GM18499 (cell line): ENCODE results near the gene S100A6.
"Not testable (repeated sequence)": the region's sequence is repeated elsewhere in the genome, so short reads cannot be mapped to it uniquely, and the experiment has no call there.

Experiments
- ATAC-seq: cut with Tn5 transposase; IDR thresholded peaks from one replicate; pipeline ENCODE4 v1.9.1; 2021; ENCODE audit warnings: moderate number of reproducible peaks; ENCODE audit not compliant: insufficient read depth, unreplicated experiment

Gene S100A6

DNA sequence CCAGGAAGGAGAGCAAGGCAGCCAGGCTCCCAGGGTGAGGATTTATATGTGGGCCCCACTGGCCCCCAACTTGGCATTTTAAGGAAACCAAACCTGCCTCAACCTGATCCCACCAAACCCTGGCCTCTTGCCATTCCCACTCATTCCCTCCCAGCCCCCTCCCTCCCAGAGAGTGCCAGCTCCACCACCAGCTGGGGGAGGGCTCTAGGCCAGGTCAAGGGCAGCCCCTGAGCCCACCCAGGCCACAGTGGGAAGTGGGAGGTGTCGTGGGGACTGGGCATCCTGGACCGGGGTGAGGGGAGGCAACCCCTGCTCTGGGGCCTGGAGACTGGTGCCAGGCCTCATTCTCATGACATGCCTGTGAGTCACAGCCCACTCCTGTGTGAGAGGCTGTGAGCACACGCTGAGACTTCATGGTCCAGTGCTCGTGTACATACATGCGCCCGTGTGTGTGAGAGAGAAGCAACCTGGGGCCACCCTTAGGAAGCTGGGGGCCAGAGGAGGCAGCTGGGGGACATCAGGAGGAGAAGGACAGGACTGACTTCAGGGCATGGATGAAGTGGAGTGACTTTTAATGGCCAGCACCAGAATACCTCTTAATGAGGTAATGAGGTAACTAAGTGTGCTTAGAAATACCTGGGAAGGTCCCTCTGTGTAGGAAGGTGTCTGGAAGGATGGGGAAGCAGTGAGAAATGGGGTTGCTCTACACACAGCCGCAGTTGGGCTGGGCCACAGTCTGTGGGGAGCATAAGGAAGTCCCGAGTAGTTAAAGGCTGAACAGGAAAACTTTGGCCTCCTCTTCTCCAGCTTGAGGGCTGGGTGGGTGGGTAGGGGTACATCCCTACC lies 30.0 kb upstream of the S100A6 start, which contains the start of gene S100A2:
TSS of gene S100A2 (minus strand) at position 316 of the 846 bp plus-strand sequence. CDS start 1,967 bp downstream, outside the sequence.
- ATAC-seq: no peak

DNA sequence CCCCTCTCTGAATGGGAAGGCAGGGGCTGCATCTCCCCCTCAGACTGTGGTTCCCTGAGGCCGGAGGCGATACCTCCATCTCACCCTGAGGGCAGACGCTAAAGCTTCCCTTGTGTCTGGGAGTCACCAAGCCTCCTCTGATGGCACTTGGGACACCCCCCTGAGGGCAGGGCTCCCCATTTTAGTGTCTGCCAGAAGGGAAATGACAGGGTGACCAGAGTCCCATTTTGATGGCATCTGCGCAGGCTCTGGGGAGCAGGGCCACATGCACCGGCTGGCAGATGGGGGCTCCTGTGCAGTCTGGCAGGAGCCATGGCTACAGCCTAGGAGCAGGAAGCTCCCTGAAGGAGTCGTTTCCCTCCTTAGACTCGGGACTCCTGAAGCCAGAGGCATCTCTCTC lies 28.2 kb upstream of the S100A6 start:
- no peak for ATAC-seq

DNA sequence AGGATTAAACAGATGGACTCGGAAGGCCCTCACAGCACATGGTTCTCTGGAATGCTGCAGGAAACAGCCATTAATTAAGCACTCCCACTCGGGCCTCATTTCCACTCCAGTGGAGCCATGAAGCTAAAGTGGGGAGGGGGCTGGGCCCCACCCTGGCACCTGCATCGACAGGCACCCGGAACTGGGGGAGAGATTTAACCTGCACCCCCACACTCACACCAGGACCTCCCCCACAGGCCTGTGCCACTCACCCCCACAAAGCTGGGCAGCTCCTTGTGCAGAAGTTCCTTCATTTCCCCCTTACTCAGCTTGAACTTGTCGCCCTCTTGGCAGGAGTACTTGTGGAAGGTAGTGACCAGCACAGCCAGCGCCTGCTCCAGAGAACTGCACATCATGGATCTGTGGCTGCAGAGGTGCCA lies 27.7 kb upstream of the S100A6 start:
- ATAC-seq: no peak

DNA sequence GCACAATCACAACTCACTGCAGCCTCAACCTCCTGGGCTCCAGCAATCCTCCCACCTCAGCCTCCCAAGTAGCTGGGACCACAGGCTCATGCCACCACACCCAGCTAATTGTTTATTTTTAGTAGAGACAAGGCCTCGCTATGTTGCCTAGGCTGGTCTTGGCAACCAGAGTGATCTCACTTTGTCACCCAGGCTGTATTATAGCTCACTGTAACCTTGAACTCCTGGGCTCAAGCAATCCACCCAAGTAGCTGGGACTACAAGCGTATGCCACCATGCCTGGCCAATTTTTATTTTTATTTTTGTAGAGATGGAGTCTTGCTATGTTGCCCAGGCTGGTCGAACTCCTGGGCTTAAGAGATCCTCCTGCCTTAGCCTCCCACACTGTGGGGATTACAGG lies 26.2 kb upstream of the S100A6 start:
- not testable (repeated sequence) for ATAC-seq

DNA sequence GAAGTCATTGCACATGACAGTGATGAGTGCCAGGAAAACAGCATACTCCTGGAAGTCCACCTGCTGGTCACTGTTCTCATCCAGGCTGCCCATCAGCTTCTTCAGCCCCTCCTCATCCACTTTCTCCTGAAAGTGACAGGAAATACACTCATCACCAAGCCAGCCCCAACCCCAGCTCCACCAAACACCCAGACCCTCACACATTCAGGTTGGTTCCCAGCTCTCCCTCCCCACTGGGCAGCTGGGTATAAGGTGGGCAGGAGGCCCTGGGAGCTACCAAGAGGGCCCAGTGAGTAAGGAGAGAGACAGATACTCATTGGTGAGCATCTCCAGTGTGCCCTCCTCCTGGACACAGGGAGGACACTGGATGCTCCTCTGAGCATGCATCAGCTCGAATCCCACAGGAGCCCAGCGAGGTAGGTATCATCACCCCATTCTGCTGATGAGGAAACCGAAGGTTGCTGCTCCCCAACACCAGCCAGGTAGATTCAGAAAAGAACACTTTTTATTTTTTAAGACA lies 25.7 kb upstream of the S100A6 start:
- no peak for ATAC-seq

DNA sequence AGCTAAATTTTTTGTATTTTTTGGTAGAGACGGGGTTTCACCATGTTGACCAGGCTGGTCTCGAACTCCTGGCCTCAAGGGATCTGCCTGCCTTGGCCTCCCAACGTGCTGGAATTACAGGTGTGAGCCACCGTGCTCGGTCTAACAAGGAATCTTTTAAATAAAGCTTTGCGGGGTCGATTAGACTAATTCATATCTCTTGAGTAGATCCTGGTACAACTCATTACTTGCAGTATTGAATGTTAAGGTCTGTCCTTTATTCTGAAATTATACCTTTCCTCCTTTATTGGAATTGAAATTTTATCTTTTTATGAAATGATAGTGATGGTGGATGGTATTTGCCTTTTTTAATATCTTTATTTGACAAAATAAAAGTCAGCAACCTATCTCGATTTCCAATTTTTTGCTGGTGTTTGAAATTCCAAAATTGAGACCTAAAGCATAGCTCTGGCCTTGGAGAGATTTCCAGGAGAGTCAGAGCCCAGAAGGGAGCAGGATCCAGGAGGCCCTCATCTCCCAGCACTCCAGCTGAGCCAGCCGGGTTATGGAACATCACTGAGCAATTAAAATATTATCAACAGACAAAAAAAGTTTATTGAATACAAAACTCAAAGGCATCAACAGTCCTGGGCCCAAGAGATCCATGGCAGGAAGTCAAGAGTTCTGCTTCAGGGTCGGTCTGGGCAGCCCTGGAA lies 25.1 kb upstream of the S100A6 start:
- ATAC-seq: no peak

DNA sequence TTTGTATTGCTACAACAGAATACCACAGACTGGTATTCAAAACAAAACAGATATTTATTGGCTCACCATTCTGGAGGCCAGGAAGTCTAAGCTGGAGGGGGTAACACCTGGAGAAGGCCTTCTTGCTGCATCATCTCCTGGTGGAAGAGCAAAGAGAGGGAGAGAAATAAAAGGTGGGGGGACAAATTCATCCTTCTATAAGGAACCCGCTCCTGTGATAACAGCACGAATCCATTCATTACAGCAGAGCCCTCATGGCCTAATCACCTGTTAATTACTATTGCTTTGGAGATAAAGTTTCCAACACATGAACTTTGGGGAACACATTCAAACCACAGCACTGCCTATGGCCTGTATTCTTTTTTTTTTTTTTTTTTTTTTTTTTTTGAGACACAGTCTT lies 24.4 kb upstream of the S100A6 start:
- ATAC-seq: no peak

DNA sequence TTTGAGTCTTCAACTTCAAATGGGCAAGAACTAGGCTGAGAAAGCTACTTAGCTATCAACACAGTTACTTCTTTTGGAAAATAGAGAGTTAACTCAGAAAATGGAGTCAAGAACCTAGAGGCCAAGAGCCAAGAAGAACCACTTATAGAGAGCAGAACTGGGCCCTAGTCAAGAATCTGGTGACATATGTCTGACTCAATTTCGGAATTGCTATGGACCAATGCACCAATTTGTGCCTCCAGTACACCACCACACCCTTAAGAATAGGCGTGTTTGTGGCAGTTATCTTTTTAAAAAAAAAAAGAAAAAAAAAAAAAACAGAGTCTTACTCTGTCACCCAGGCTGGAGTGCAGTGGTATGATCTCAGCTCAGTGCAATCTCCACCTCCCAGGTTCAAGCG lies 22.1 kb upstream of the S100A6 start:
- ATAC-seq: no peak

DNA sequence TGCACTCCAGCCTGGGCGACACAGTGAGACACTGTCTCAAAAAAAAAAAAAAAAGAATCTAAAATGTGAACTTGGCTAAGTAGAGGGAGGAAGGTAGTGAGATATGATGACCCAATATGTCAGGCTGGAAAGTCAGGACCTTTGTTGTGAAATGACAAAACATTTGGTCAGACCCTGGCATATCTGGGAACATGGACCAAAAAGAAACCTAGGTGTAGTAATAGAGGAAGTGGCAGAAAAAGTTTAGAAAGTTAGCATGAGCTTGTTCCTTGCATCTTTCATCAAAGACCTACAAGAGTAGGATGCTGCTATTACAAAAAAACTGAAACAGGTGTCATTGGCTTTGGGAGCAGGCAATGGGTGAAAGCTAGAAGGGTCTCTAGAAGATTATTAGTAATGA lies 20.6 kb upstream of the S100A6 start:
- no peak for ATAC-seq

DNA sequence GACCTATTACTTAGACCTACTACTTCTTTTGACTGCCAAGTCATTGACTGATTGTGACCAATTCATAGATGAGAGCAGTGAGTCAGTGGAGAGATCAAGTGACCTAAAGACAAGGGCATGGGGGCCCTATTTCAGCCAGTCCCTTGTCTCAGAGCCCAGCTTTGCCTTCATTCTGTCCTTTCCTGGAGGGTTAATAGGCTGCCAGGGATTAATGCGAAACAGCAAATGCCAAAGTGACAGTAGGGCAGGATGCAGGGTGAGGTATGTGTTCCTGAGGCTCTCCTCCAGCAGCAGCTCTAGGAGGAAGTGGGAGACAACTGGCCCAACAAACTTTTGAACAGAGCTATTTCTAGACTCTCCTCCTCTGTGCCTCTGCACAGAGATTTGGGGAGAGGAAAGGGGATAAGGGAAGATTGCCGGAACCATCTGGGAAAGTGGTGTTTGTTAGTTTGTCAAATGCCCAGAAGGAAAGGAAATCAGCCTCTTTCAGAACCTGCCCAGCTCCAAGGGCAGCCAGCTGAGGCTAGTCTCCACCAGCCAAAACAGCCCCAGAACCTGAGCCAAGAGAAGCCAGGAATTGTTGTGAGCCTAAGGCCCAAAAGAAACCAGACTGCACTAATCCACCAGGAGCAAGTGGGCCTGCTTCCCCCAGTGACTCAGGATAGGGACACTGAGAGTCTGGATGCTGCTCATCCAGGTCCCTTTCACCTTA lies 18.2 kb upstream of the S100A6 start:
- no peak for ATAC-seq

DNA sequence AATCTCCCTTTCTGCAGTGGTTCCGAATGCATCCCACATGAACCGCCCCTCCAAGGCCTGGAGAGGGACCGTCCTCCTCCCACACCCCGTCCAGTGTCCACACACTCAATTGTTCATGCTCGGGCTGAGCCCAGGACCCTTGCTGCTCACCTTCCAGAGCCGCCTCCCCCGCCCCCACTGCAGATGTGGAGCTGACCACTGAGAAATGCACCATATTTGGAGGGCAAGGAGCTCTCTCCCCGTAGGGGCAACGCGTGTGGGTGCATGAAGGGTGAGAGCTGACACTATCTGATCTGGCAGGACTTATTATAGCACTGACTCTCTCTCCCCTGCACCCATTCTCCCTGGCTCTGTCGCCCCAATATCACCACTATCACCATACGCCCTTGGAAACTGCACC lies 17.3 kb upstream of the S100A6 start:
- ATAC-seq: no peak

DNA sequence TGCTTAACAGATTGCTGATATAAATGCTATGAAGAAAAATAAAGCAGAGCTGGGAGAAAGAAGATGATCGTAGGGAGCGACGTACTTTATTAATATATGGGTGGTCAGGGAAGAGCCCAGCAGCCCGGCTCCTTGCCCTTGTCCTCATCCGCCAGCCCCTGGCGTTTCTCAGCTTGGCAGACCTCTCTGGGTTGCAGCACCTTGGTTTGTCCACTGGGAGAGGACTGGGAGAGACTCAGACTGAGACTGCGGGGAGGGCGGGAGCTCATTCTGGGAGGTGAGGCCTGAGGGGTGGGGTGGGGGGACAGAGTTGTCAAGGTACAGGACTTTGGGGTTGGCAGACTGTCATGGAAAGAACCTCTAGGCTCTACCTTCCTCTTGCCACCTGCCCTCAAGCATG lies 16.5 kb upstream of the S100A6 start:
- no peak for ATAC-seq

DNA sequence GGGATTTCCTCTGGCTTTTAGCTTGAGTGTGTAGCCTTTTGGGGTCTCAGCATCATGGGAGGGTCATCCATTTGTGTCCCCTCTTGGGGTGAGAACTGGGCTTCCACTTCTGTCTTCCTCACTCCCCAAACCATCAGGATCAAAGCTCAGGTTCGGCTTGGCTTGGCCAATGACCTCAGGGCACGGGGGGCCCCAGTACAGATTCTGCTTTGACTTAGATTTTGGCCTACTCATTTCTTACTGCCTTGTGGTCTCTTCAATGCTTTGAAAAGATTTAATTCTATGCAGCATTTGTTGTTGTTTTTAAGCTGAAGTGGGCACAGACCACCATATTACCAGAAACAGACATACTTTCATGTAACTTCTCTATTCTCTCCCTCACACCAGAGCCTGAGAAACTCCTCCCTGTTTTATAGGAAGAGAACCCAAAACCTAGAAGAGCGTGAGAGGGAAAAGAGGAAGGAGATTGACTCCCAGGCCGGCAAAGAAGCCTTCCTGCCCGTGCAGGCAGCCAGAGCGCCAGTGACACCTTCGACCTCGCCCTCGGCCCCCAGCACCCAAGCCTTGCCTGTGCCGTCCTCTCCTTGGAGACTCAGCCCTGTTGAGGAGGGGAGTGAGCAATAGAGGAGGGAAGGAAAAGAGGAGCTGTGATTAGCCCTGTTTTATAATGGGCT lies 15.2 kb upstream of the S100A6 start:
- ATAC-seq: no peak

DNA sequence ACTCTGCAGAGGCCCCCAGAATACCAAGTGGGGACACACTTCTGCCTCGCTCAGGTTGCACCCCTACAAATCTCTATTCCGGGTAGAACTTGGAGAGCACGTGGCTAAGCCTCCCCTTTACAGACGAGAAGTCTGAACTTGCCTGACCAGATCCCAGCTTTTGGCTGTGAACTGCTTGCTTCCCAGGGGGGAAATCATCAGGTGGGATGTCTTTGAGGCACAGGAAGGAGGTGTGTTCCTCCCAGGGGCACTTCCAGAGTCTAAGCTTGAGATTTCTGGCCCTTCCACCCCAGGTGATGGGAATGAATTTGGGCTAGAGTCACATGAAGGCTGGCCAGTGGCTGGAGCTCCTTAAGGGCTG lies 14.6 kb upstream of the S100A6 start:
- ATAC-seq: no peak

DNA sequence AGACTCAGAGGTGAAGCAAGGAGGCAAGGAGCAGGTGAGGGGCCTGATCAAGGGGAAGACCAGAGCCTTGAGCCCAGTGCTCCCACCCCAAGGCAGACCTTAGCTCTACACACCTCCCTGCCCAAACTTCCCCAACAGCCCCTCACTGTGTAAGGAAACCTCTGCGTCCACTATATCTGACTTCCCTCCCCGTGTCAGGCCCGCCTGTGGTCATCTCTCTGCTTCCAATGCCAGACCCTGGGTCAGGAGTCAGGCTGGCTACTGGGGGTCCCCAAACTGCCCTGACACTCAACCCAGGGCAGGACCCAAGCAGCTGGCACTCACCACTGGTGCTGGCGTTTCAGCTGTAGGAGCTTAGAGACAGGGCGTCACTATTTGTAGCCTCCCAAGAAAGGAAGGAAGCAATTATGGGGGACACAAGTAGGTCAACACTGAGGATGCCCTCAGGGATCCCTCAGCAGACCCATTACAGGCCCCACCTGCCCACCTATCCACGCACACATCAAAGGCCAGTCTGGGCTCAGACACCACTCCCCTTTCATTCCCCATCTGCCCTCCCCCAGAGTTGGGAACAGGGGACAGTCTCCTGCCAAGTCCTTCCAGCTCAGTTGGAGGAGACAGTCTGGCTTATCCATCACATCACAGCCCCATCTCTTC lies 14.1 kb upstream of the S100A6 start:
- ATAC-seq: no peak

DNA sequence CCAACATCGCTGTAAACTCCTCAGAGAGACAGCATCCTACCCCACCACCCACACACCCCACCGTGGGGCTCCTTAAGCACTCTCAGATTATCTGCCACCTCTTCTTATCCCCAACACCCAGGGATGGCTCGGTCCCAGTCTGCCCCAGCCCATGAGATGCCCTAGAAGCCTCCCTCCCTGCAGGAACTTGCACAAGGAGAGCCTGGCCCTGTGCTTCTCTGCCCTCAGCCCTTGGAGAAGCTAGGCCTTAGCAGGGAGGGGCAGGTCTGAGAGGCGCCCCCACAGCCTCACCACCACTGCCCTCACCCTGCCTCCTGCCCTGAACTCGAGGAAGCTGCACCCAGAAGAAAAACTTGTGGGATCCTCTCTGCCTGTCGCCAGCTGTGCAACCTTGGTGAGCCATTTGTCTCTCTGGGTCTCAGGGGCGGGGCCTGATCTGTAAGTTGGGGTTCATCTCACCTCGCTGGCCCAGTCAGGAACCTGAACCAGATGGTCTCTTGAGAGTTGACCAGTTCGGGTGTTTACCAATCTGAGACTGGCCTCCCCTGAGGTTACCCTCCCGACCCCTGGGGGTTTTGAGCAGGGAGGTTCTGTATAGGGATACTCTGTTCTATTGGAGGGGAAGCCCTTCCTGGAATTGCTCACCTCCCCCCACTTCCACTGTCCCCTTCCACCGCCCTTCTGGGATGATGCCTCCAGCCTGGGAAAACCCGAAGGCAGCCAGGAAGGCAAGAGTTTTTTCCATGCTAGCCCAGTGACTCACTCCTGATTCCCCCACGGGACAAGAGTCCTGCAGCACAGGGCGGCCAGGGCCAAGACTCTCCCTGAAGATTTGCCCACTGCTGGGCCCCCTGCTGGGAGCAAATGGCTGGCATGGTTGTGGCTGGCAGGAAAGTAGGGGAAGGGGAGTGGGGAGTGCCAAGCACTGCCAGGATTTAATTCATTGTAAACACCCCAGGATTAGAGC lies 13.2 kb upstream of the S100A6 start, which contains the start of gene S100A3:
TSS of gene S100A3 (minus strand) at position 537 of the 967 bp plus-strand sequence. CDS start 773 bp downstream, outside the sequence.
- ATAC-seq: no peak

DNA sequence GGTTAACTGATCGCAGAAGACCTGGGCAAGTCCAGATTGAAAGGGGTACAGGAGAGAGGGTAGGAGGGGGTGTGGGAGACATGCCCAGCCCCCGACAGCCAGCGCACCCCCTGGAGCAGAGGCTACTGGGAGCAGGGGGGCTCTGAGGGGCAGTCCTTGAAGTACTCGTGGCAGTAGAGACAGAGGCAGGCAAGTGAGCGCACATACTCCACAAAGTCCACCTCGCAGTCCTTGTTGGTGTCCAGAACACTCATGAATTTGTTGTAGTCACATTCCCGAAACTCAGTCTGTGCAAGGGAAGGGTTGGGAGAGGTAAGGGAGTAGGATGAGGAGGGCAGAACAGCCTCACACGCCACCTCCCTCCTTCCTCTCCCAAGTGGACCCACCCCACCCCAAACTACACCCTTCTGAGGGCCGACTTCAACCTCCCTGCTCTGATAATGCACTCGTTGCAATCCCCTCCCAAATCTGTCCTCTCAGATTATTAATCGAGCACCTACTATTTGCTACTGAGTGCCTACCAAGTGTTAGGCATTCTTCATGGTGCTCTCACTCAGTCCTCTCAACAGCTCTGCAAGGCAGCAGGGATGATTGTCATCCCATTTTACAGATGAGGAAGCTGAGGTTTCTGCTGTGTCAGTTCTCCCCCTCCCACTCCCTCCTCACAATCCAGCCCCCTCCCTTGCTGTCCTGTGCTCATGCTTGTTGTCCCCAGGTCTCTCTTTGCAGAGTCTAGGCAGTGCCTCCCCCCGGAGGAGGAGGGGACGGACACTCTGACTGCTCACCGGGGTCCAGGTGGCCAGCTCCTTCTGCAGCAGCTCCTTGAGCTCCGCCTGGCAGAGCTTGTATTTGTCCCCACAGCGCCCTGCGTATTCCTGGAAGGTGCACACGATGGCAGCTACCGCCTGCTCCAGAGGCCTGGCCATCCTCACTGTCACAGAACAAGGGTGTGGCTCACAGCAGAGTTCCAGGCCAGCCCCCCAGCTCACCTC lies 12.1 kb upstream of the S100A6 start:
- ATAC-seq: no peak
